Mesenchymal stem cell (in vitro differentiated cells and primary cell): ENCODE results near the gene ADIG.

Experiments used
- DNase-seq: peaks from one replicate; pipeline ENCODE4 v3.0.0-alpha.2; 2013
- H2AFZ ChIP-seq: one replicate; pipeline ENCODE4 v1.6.1; 2013; ENCODE audit warnings: low read depth, mild to moderate bottlenecking, control low read depth, inconsistent platforms, low read length, moderate library complexity
- H2AK5ac ChIP-seq: 2 replicates; pipeline ENCODE4 v1.6.1; 2013; ENCODE audit warnings: low read length, moderate library complexity, mild to moderate bottlenecking, inconsistent platforms; ENCODE audit not compliant: severe bottlenecking
- H2BK120ac ChIP-seq: one replicate; pipeline ENCODE4 v1.6.1; 2013; ENCODE audit warnings: low read depth, mild to moderate bottlenecking, inconsistent platforms, low read length, moderate library complexity
- H2BK12ac ChIP-seq, 2 experiments: one replicate each; pipeline ENCODE4 v1.6.1; 2013; ENCODE audit warnings: inconsistent platforms in 2 of 2, low read length in 2 of 2, mild to moderate bottlenecking in 2 of 2, moderate library complexity in 2 of 2, control low read depth in 1 of 2
- H2BK15ac ChIP-seq: one replicate; pipeline ENCODE4 v1.6.1; 2013; ENCODE audit warnings: mild to moderate bottlenecking, low read depth, inconsistent platforms; ENCODE audit not compliant: poor library complexity, severe bottlenecking
- H2BK5ac ChIP-seq: 2 replicates; pipeline ENCODE4 v1.6.1; 2013; ENCODE audit warnings: low read depth, mild to moderate bottlenecking, low read length, control low read depth, inconsistent platforms; ENCODE audit not compliant: poor library complexity, severe bottlenecking
- H3K14ac ChIP-seq, 2 experiments: one replicate each; pipeline ENCODE4 v1.6.1; 2013; ENCODE audit warnings: inconsistent platforms in 2 of 2, low read length in 2 of 2, control low read depth in 1 of 2, mild to moderate bottlenecking in 1 of 2, moderate library complexity in 1 of 2
- H3K18ac ChIP-seq, 2 experiments: one replicate each; pipeline ENCODE4 v1.6.1; 2013; ENCODE audit warnings: inconsistent platforms in 2 of 2, low read length in 2 of 2, control low read depth in 1 of 2, low read depth in 1 of 2, mild to moderate bottlenecking in 1 of 2
- H3K23ac ChIP-seq, 2 experiments: one replicate each; pipeline ENCODE4 v1.6.1; 2013; ENCODE audit warnings: inconsistent platforms in 2 of 2, low read length in 2 of 2, mild to moderate bottlenecking in 2 of 2, moderate library complexity in 2 of 2, control low read depth in 1 of 2
- H3K27ac ChIP-seq: 2 replicates; pipeline ENCODE4 v1.5.1; 2013; ENCODE audit warnings: mild to moderate bottlenecking, moderate library complexity, low read length, control low read depth, inconsistent platforms; ENCODE audit not compliant: poor library complexity, severe bottlenecking
- H3K27me3 ChIP-seq, 2 experiments: 2 replicates each; pipeline versions ENCODE4 v1.6.1 to v1.7.0; 2013; ENCODE audit warnings: low read length in 2 of 2, mild to moderate bottlenecking in 2 of 2, moderate library complexity in 2 of 2, control low read depth in 1 of 2, inconsistent platforms in 1 of 2; ENCODE audit not compliant: control insufficient read depth in 1 of 2, insufficient read depth in 1 of 2
- H3K36me3 ChIP-seq, 2 experiments: 2 replicates each; pipeline versions ENCODE4 v1.6.1 to v1.7.0; 2013; ENCODE audit warnings: low read length in 2 of 2, control low read depth in 1 of 2, inconsistent platforms in 1 of 2, low read depth in 1 of 2, mild to moderate bottlenecking in 1 of 2; ENCODE audit not compliant: insufficient read depth in 2 of 2, control insufficient read depth in 1 of 2
- H3K4ac ChIP-seq, 2 experiments: one replicate each; pipeline ENCODE4 v1.6.1; 2013; ENCODE audit warnings: inconsistent platforms in 2 of 2, low read length in 2 of 2, mild to moderate bottlenecking in 2 of 2, moderate library complexity in 2 of 2, control low read depth in 1 of 2, low read depth in 1 of 2
- H3K4me1 ChIP-seq: 2 replicates; pipeline ENCODE4 v1.6.1; 2013; ENCODE audit warnings: low read depth, low read length, control low read depth; ENCODE audit not compliant: control insufficient read depth, insufficient read depth
- H3K4me2 ChIP-seq: 2 replicates; pipeline ENCODE4 v1.6.1; 2013; ENCODE audit warnings: low read length, mild to moderate bottlenecking, inconsistent platforms; ENCODE audit not compliant: poor library complexity, severe bottlenecking
- H3K4me3 ChIP-seq, 2 experiments: 2 replicates each; pipeline versions ENCODE4 v1.5.1 to v1.7.0; 2013; ENCODE audit warnings: low read length in 2 of 2, mild to moderate bottlenecking in 2 of 2, control low read depth in 1 of 2, low read depth in 1 of 2; ENCODE audit not compliant: insufficient read depth in 1 of 2
- H3K79me1 ChIP-seq: replicated peaks from 2 replicates; pipeline ENCODE4 v1.6.1; 2013; ENCODE audit warnings: mild to moderate bottlenecking, control low read depth, low read length, inconsistent platforms; ENCODE audit not compliant: poor library complexity, severe bottlenecking
- H3K9ac ChIP-seq: 2 replicates; pipeline ENCODE4 v1.7.0; 2013; ENCODE audit warnings: mild to moderate bottlenecking, low read length, moderate library complexity
- H3K9me3 ChIP-seq: 2 replicates; pipeline ENCODE4 v1.7.0; 2013; ENCODE audit warnings: mild to moderate bottlenecking, low read length; ENCODE audit not compliant: control insufficient read depth
- H4K8ac ChIP-seq: one replicate; pipeline ENCODE4 v1.6.1; 2013; ENCODE audit warnings: inconsistent platforms, mild to moderate bottlenecking, low read length, moderate library complexity
- H4K91ac ChIP-seq: one replicate; pipeline ENCODE4 v1.6.1; 2013; ENCODE audit warnings: mild to moderate bottlenecking, low read length, inconsistent platforms
- WGBS: methylation state at CpG from one replicate; pipeline ENCODE4 v1.1.7; 2013; ENCODE audit warnings: mixed read lengths; 5-methylcytosine and 5-hydroxymethylcytosine counted together

Gene ADIG

GRCh38 chr20:38628580-38629470 lies 47.8 kb downstream of the ADIG start:
- Histone ChIP-seq H3K4me3 (no peak overlapping the region), H3K27ac (no peak overlapping the region), H3K4me2 (no peak overlapping the region), H3K36me3 (peaks cover 0 to 8% of the 10 kb centered on the region in 2 experiments), H2AK5ac (no peak overlapping the region), H2BK120ac (no peak overlapping the region), H4K8ac (no peak overlapping the region), H2BK5ac (no peak overlapping the region), H3K9me3 (no peaks in the 10 kb centered on the region), H3K9ac (no peak overlapping the region), H3K4ac (no peak overlapping the region), H3K27me3 (peaks cover 0 to 26% of the 10 kb centered on the region in 2 experiments), H2BK15ac (no peak overlapping the region), H3K4me1 (peaks cover 6% of the 10 kb centered on the region), H3K14ac (no peak overlapping the region), H4K91ac (no peak overlapping the region), H3K79me1 (no peaks in the 10 kb centered on the region), H2BK12ac (no peak overlapping the region), H2AFZ (no peak overlapping the region), H3K18ac (no peak overlapping the region), H3K23ac (no peak overlapping the region)
- no peak for DNase-seq
- 76% methylated on average over 9 of the region's 9 CpGs for WGBS

DNA sequence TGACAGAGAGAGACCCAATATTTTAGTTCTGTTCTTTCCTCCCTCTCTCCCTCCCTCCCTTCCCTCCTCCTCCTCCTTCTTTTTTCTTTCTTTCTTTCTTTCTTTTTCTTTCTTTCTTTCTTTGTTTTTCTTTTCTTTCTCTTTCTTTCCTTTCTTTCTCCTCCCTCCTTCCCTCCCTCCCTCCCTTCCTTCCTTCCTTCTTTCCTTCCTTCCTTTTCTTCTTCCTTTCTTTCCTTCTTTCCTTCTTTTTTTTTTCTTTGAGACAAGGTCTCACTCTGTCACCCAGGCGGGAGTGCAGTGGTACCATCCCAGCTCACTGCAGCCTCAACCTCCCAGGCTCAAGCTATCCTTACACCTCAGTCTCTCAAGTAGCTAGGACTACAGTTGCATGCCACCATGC lies 49.0 kb downstream of the ADIG start:
- Histone ChIP-seq H3K9ac (no peak overlapping the region), H2AK5ac (no peak overlapping the region), H3K4ac (no peak overlapping the region), H3K36me3 (peaks cover 0 to 8% of the 10 kb centered on the region in 2 experiments), H3K23ac (no peak overlapping the region), H3K4me3 (no peak overlapping the region), H3K4me2 (no peak overlapping the region), H3K79me1 (no peaks in the 10 kb centered on the region), H2BK12ac (no peak overlapping the region), H3K4me1 (peaks cover 6% of the 10 kb centered on the region), H4K91ac (no peak overlapping the region), H2BK120ac (no peak overlapping the region), H3K14ac (no peak overlapping the region), H3K9me3 (no peaks in the 10 kb centered on the region), H3K27ac (no peak overlapping the region), H2BK15ac (no peak overlapping the region), H2BK5ac (no peak overlapping the region), H2AFZ (no peak overlapping the region), H3K27me3 (peaks cover 0 to 26% of the 10 kb centered on the region in 2 experiments), H3K18ac (no peak overlapping the region), H4K8ac (no peak overlapping the region)
- DNase-seq: no peak
- WGBS: 76% methylated on average over 1 of the region's 1 CpG

DNA sequence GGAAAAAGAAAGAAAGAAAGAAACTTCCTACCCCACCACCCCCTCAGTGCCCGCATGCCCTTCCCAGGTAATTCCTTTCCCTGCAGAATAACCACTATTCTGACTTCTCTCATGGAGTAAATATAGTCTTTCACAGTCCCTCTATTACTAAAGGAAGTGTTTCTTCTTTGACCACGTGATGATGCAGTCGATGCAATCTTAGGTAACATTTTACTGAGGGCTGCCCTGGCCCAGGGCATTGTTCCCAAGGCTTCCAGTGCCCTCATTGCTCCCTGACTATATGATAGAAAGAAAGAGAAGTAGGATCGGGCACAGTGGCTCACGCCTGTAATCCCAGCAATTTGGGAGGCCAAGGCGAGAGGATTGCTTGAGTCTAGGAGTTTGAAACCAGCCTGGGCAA lies 49.7 kb downstream of the ADIG start:
- H3K27me3 ChIP-seq: peaks cover 0 to 26% of the 10 kb centered on the region in 2 experiments
- no peak overlapping the region for H2BK120ac ChIP-seq
- no peak overlapping the region for H2AK5ac ChIP-seq
- no peak overlapping the region for H2AFZ ChIP-seq
- H3K79me1 ChIP-seq: no peaks in the 10 kb centered on the region
- H3K4me3 ChIP-seq: no peak overlapping the region
- no peak overlapping the region for H4K91ac ChIP-seq
- H3K36me3 ChIP-seq: peaks cover 0 to 8% of the 10 kb centered on the region in 2 experiments
- H3K14ac ChIP-seq: no peak overlapping the region
- H3K4me1 ChIP-seq: peaks cover 6% of the 10 kb centered on the region
- H3K27ac ChIP-seq: no peak overlapping the region
- no peak overlapping the region for H2BK12ac ChIP-seq
- no peaks in the 10 kb centered on the region for H3K9me3 ChIP-seq
- WGBS: 94% methylated on average over 3 of the region's 6 CpGs
- no peak overlapping the region for H3K18ac ChIP-seq
- H3K4ac ChIP-seq: no peak overlapping the region
- H3K4me2 ChIP-seq: no peak overlapping the region
- no peak for DNase-seq
- no peak overlapping the region for H3K9ac ChIP-seq
- H2BK5ac ChIP-seq: no peak overlapping the region
- H2BK15ac ChIP-seq: no peak overlapping the region
- no peak overlapping the region for H3K23ac ChIP-seq
- no peak overlapping the region for H4K8ac ChIP-seq

GRCh38 chr20:38631155-38632022 lies 50.4 kb downstream of the ADIG start:
- Histone ChIP-seq H2BK15ac (no peak overlapping the region), H3K14ac (no peak overlapping the region)
- 67% methylated on average over 4 of the region's 5 CpGs for WGBS

More at GRCh38 chr20:38631155-38632022, 50.4 kb downstream of the ADIG start:
- H3K18ac ChIP-seq: no peak overlapping the region
- H2BK120ac ChIP-seq: no peak overlapping the region
- H3K36me3 ChIP-seq: peaks cover 0 to 8% of the 10 kb centered on the region in 2 experiments
- H4K8ac ChIP-seq: no peak overlapping the region
- H3K4me3 ChIP-seq: no peak overlapping the region
- peaks cover 0 to 23% of the 10 kb centered on the region in 2 experiments for H3K27me3 ChIP-seq
- H4K91ac ChIP-seq: no peak overlapping the region
- no peak overlapping the region for H2AFZ ChIP-seq
- no peak overlapping the region for H3K9ac ChIP-seq
- H3K23ac ChIP-seq: no peak overlapping the region
- no peak overlapping the region for H2AK5ac ChIP-seq
- no peak overlapping the region for H3K4ac ChIP-seq
- H3K4me2 ChIP-seq: no peak overlapping the region
- no peak overlapping the region for H3K27ac ChIP-seq
- no peak for DNase-seq
- H2BK5ac ChIP-seq: no peak overlapping the region
- peaks cover 6% of the 10 kb centered on the region for H3K4me1 ChIP-seq
- H3K79me1 ChIP-seq: no peaks in the 10 kb centered on the region
- H2BK12ac ChIP-seq: no peak overlapping the region
- H3K9me3 ChIP-seq: no peaks in the 10 kb centered on the region
